A549 treated with Mapracorat at 1 μM for 4 hours (cell line): ENCODE measurements around the gene SMAD2. TPM values are rescaled to one million over a fixed set of nuclear protein-coding genes. Genes with fewer than 3 reads are reported as not detected.

Experiments used
- total RNA-seq: library from RNA; stranded (reverse); fragments of 200-300 nt; extraction: Qiagen RNA extraction; gene quantifications from 5 replicates; pipeline ENCODE4 v1.2.3, GENCODE V29; 2022

The SMAD2 gene
- total RNA-seq = 52.1 to 65.5 TPM (median 63.7 TPM) in 5 replicates

DNA sequence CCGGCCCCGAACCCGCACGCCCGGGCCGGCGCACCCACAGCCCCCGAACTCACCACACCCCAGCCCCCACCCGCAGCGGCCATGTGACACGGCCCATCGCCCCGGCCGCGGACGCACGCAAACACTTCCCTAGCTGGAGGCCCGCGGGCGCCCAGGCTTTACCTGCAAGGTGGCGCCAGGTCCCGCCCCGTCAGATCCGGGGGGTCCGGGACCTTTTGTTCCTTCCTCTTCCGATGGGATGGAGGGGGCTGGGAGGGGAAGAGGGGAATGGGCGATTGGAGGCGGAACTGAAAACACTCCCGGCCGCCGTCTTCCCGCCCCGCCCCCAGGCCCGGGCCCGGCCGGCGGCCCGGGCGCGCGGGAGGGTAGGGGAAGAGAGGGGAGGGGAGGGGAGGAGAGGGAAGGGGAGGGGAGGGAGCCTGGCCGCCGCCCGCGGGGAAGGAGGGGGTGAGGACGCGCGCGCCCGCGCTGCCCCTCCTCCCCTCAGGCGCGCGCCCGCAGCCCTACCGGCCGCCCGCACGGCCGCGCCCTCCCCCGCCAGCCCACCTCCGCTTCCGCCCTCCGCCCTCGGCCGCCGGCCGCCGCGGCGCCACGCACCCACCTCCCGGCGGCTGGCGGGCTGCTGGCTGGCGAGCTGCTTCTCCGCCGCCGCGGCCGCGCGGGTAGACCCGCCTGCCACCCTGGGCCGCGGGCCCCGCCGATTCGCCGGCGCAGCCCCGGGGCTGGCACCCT is at the start of gene SMAD2:
Gene SMAD2 (minus strand): TSS at position 461 of the 732 bp plus-strand sequence. CDS start 33,903 bp downstream, outside the sequence.

